ENCODE results near the gene WWP2. TPM values are rescaled to one million over a fixed set of nuclear protein-coding genes. Genes with fewer than 3 reads are reported as not detected.
"Not testable (repeated sequence)": the region's sequence is repeated elsewhere in the genome, so short reads cannot be mapped to it uniquely, and the experiment has no call there.

WWP2 gene
- total RNA-seq, 2 donors from 2014 or later = 34.8 to 78.8 TPM

DNA sequence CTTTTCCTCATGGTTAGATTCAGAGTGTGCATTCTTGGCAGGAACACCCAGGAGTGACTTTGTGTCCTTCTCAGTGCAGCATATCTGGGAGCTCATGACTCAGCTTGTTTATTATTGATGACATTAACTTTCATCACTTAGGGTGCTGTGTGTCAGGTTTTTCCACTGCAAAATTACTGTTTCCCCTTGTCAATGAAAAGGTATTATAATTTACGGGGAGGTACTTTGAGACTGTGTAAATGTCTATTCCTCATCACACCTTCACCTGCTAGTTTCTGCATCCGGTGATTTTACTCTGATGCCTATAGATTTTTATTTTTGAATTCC is 50.5 kb downstream of the WWP2 start:
- no peak for TF ChIP-seq POLR2A (IDR thresholded peaks at IDR 0.05)
- TF ChIP-seq, protein P1, sequence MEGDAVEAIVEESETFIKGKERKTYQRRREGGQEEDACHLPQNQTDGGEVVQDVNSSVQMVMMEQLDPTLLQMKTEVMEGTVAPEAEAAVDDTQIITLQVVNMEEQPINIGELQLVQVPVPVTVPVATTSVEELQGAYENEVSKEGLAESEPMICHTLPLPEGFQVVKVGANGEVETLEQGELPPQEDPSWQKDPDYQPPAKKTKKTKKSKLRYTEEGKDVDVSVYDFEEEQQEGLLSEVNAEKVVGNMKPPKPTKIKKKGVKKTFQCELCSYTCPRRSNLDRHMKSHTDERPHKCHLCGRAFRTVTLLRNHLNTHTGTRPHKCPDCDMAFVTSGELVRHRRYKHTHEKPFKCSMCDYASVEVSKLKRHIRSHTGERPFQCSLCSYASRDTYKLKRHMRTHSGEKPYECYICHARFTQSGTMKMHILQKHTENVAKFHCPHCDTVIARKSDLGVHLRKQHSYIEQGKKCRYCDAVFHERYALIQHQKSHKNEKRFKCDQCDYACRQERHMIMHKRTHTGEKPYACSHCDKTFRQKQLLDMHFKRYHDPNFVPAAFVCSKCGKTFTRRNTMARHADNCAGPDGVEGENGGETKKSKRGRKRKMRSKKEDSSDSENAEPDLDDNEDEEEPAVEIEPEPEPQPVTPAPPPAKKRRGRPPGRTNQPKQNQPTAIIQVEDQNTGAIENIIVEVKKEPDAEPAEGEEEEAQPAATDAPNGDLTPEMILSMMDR (IDR thresholded peaks at IDR 0.05) = no peak
- no peaks in the 10 kb centered on the region for H3K36me3 ChIP-seq (replicated peaks in 1 of 2; ENCODE audit: insufficient read depth in 1 of 2, low read depth in 2 of 2)
- H3K9me3 ChIP-seq = no peaks in the 10 kb centered on the region
- H3K27me3 ChIP-seq = no peaks in the 10 kb centered on the region
- no peak for ATAC-seq
- peak in 1 of 4 donors; percentile 8 for DNase-seq
- no peak overlapping the region for H3K4me3 ChIP-seq
- H3K4me1 ChIP-seq = peaks cover 44% of the 10 kb centered on the region
- intact Hi-C loops (cut with DNase I) = no loop called here
- WGBS, 2 donors = 98 to 100% methylated on average over 2 of the region's 2 CpGs
- H3K27ac ChIP-seq = peak overlapping the region in 2 of 4 donors; percentile 76 to 92

DNA sequence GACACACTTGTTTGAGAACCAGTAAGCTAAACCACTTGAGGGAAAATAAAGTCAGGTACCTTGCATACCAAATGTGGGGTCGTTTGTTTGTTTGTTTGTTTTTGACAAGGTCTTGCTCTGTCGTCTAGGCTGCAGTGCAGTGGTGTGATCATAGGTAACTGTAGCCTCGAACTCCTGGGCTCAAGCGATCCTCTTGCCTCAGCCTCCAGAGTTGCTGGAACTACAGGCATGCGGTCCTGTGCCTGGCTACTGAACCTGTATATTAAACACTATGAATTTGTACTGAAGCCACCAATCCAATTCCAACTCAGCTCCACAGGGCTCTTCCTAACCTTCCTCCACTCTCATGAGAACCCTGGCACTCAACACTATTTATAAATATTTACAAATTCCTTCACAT is 51.9 kb downstream of the WWP2 start:
- H3K9me3 ChIP-seq = no peaks in the 10 kb centered on the region
- no peak overlapping the region for H3K4me3 ChIP-seq
- TF ChIP-seq, protein P1 (IDR thresholded peaks at IDR 0.05) = no peak
- TF ChIP-seq POLR2A (IDR thresholded peaks at IDR 0.05) = no peak
- peak in 2 of 4 donors; percentile 21 to 48 for DNase-seq
- peaks cover 51% of the 10 kb centered on the region for H3K4me1 ChIP-seq
- peak overlapping the region; percentile 76 to 92 (median 80) for H3K27ac ChIP-seq
- 39 to 47% methylated on average over 5 of the region's 5 CpGs for WGBS, 2 donors
- H3K27me3 ChIP-seq = no peaks in the 10 kb centered on the region
- peak; percentile 35 for ATAC-seq
- no peaks in the 10 kb centered on the region for H3K36me3 ChIP-seq (replicated peaks in 1 of 2; ENCODE audit: insufficient read depth in 1 of 2, low read depth in 2 of 2)
- intact Hi-C loops (cut with DNase I) = no loop called here

DNA sequence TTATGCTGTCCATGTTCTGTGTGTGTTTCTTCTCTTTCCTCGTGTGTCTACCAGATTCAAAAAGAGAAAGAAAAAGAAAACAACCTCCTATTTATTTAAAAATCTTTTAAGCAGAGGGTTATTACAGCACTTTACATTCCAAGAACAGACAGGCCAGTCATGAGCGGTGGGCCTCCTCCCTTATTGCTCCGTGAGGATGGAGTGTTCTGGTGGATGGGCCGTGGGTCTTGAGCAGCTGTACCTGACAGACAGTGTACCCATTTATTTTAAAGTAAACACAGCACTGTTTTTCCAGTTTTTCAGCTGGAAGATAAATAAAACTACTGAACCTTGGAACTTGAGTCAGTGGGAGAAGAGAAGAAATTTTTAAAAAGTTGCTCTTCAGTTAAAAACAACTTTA is 52.4 kb downstream of the WWP2 start:
- intact Hi-C loops (cut with DNase I) = no loop called here
- WGBS, 2 donors = 28 to 32% methylated on average over 4 of the region's 4 CpGs
- ATAC-seq = peak; percentile 94
- Histone ChIP-seq H3K9me3 (no peaks in the 10 kb centered on the region), H3K4me1 (peaks cover 56% of the 10 kb centered on the region), H3K36me3 (replicated peaks in 1 of 2; ENCODE audit: insufficient read depth in 1 of 2, low read depth in 2 of 2) (no peaks in the 10 kb centered on the region), H3K4me3 (no peak overlapping the region), H3K27ac (peak overlapping the region; percentile 78 to 95 (median 91)), H3K27me3 (no peaks in the 10 kb centered on the region)
- peak; percentile 80 to 90 (median 88) for DNase-seq
- TF ChIP-seq, protein P1 (IDR thresholded peaks at IDR 0.05) = no peak
- TF ChIP-seq POLR2A (IDR thresholded peaks at IDR 0.05) = peak in 1 of 3 donors; percentile 12

DNA sequence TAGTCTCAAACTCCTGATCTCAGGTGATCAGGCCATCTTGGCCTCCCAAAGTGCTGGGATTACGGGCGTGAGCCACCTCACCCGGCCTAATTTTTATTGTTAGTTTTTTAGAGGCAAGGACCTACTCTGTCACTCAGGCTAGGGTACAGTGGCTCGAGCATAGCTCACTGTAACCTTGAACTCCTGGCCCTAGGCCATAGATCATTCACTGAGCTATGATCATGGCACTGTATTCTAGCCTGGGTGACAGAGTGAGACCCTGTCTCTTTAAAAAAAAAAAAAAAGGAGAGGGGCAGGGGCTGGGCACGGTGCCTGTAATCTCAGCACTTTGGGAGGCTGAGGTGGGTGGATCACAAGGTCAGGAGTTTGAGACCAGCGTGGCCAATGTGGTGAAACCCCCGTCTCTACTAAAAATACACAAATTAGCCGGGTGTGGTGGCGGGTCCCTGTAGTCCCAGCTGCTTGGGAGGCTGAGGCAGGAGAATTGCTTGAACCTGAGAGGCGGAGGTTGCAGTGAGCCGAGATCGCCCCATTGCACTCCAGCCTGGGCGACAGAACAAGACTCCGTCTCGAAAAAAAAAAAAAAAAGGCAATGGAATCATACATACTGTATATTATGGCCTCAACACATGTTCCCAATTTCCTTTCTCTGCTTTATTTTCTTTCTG is 53.2 kb downstream of the WWP2 start:
- 57 to 63% methylated on average over 15 of the region's 15 CpGs for WGBS, 2 donors
- DNase-seq (peak; percentile 59 to 67 (median 66)), ATAC-seq (peak; percentile 61)

DNA sequence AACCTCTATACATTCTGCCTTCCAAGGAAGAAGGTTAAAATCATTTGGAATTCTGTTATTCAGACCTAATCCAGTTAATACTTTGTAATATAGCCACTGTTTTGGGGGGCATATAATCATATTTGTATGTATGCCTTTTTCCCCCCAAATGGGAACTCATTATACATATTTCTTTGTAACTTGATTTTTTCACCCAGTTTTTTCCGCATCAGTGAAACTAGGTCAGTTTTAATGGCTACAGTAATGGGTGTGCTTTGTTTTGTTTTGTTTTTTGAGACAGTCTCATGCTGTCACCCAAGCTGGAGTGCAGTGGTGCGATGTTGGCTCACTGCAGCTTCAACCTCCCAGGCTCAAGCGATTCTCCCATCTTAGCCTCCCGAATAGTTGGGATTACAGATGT is 54.9 kb downstream of the WWP2 start:
- Histone ChIP-seq H3K4me3 (no peak overlapping the region), H3K36me3 (replicated peaks in 1 of 2; ENCODE audit: insufficient read depth in 1 of 2, low read depth in 2 of 2) (no peaks in the 10 kb centered on the region), H3K27me3 (no peaks in the 10 kb centered on the region), H3K4me1 (peaks cover 74% of the 10 kb centered on the region), H3K27ac (peak overlapping the region in 1 of 4 donors; percentile 2), H3K9me3 (no peaks in the 10 kb centered on the region)
- intact Hi-C loops (cut with DNase I) = no loop called here
- 98% methylated on average over 4 of the region's 4 CpGs for WGBS, 2 donors
- ATAC-seq (no peak), DNase-seq (no peak)
- no peak for TF ChIP-seq POLR2A (IDR thresholded peaks at IDR 0.05)
- TF ChIP-seq, protein P1 (IDR thresholded peaks at IDR 0.05) = no peak

More for the DNA sequence above, 53.2 kb downstream of the WWP2 start:
- H3K36me3 ChIP-seq (replicated peaks in 1 of 2; ENCODE audit: insufficient read depth in 1 of 2, low read depth in 2 of 2); H3K27me3 ChIP-seq; H3K4me3 ChIP-seq; intact Hi-C loops (cut with DNase I); H3K9me3 ChIP-seq: not testable (repeated sequence)
- H3K4me1 ChIP-seq = peaks cover 64% of the 10 kb centered on the region
- peak overlapping the region; percentile 79 to 95 (median 91) for H3K27ac ChIP-seq

Measured in body of pancreas (tissue), 4 donors.